HG03097 (cell line): ENCODE results near the gene SMCO4.

Experiments
- ATAC-seq: cut with Tn5 transposase; IDR thresholded peaks from one replicate; pipeline ENCODE4 v1.9.1; 2021; ENCODE audit not compliant: unreplicated experiment, low FRiP score

Gene SMCO4

DNA sequence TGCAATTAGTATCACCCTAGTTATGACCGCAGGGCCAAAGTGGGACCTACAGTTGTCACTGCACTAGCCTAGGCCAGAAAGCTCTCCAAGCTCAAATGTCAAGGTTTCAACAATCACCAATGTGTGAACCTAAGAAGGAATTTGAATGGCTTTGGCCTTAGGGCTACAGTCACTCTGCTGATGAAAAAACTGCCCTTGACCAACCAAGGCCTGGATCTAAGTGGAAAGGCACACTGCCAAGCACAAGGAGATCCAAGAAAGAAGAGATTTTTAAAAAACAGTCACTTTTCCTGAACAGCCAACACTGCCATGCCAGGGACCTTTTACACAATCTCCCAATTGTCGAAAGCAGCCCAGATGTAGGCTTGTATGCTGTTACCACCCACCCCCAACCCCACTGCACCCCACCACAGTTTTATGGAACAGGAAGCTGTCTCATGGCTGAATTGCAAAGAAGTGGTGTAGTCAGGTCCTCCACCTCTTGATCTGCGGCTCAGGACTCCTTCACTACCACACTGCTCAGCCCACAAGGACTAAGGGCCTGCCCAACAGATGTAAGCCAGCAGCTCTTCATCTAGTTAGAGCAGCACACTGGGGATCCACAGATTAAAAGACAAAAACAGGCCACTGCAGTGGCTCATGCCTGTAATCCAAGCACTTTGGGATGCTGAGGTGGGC lies 32.9 kb downstream of the SMCO4 start:
- ATAC-seq = no peak

GRCh38 chr11:93507517-93507916 lies 35.7 kb downstream of the SMCO4 start:
- ATAC-seq = no peak

DNA sequence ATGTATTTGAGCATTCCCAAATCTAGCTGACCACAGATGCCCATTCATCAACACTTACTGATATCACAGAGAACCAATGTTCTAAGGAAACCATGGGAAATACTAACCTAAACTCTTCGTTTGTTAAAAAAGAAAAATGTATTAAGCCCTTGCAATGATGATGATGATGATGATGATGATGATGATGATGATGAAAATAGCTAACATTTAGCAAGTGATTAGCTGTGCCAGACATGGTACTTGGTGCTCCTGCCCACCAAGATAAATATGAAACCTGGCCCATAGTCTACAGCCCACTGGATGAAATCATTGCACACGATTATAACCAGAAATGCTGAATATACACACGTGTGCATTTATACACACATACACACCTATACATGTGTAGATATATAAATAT lies 37.5 kb downstream of the SMCO4 start:
- ATAC-seq = no peak

- ATAC-seq = no peak
Observed at GRCh38 chr11:93504110-93505095, 38.8 kb downstream of the SMCO4 start.

GRCh38 chr11:93501856-93502255 lies 41.3 kb downstream of the SMCO4 start:
- no peak for ATAC-seq

GRCh38 chr11:93500759-93501158 lies 42.4 kb downstream of the SMCO4 start:
- no peak for ATAC-seq

DNA sequence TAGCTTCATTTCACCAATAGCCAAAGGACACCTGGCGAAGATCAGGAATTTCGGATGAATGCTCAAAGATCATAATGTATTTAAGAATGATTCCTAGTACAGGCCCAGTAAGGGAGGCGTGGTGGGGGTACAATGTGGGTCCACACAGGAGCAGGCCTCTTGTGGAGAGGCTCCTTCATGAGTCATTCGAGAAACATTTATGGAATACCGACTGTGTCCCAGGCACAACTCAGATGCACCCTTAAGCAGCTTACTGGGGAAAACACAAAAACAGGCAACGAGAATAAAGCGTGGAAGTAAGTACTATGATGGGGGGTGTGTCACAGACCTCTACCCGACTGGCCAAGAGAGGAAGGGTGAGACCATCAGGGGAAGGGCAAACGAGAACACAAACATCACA lies 44.5 kb downstream of the SMCO4 start:
- ATAC-seq = no peak

DNA sequence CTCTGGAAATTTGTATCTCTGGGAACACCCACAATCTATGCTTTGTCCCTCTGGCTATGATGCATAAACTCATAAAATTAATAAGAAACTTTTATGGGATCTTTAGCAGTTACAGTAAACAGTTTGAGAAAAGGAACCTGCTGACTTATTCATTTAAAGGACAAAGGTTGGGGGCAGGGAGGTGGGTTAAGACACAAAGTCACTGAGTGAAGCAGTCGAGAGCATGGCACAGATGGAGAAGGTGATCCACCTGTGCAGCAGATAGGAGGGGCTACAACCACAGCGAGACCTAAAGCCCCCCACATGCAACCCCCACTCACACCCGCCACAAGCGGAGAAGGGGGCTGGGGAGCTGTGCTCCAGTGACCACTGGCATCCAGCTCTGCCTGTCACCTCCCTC lies 45.0 kb downstream of the SMCO4 start:
- no peak for ATAC-seq

DNA sequence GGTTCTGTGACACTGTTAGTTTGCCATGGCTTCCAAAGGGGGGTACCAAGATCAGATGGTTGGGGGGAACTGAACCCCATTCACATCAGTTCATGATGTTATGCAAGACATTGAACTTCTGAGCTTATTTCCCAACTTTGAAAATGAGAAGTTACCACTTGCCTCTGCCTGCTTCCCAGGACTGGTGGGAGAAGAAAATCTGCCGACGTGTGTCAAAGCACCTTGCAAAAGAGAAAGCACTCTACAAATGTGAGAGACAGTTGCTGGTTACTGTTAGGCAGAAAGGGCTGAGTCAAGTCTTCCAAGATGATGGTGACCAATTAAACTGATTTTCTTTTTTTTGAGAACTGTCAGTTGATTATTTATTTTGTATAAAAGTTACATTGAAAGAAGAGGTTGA lies 45.6 kb downstream of the SMCO4 start:
- ATAC-seq = no peak

GRCh38 chr11:93494357-93494756 lies 48.8 kb downstream of the SMCO4 start:
- ATAC-seq = no peak

- no peak for ATAC-seq
Observed at GRCh38 chr11:93493252-93493897, 49.8 kb downstream of the SMCO4 start.

DNA sequence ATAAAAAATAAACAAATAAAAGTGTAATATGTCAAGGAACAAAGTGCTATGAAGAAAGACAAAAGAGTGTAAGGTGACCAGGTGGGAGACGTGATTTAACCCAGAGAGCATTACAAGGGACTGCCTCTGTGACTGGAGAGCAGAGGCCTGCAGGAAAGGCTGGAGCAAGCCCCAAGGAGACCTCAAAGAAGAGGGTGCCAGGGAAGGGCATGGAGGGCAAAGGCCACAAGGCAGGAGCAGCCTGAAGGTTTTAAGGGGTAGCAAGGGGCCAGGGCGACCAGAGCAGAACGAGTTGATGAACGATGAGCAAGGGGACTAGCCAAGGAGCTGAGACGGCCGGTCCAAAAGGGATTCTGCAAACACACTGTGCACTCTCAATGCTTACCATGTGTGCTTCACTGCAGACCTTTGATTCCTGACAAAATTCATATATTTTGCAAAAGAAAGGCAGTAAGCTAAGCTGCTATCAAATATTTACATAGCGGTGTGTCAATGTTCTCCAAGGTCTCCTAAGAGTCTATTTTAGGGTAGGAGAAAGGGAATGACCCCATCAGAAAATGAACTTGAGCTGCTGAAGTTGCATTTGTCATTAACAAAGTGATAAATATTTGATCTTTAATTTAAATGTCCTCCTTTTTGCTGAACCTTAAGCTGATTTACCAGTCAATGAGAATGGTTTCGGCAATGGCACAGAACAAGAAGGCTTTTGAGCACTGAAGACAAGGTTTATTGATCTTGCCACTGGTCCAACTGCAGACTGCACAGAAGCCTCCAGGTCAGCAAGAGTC lies 50.5 kb downstream of the SMCO4 start:
- no peak for ATAC-seq

DNA sequence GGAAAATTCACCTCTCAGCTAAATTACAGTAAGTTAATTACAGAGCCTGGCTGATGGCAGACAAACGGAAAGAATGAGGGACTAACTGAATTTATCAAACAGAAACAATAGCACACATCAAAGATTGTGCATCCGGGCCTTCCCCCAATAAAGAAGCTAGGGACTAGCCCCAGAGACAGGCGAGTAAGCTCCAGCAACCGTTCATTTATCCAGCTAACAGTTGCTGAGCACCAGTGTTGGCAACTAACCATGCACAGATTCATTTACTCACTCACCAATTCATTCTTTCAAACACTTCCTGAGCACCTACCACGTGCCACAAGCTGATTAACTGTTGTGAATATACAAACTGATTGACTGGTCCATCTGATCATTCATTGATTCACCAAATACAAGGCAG lies 51.2 kb downstream of the SMCO4 start:
- ATAC-seq = no peak

- no peak for ATAC-seq
Observed at GRCh38 chr11:93490996-93491618, 52.1 kb downstream of the SMCO4 start.

DNA sequence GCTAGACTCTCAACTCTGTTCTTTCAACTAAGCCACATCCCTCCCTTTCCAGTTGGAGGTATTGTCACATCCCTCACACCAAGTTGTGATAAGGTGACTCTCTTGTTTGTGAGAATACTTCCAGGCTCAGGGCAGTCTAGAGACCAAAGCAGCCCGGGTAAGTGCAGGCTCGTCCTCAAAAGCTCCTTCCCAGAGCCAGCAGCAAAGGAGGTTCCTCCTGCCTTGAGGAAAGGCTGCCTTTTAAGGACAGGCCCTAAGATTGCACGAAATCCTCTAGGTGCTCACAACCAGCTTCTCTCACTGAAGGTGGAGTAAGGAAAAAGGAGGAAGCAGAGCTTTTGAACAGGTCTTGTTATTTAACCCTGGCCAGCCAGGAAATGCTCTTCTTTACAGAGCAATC lies 53.4 kb downstream of the SMCO4 start:
- ATAC-seq = no peak

DNA sequence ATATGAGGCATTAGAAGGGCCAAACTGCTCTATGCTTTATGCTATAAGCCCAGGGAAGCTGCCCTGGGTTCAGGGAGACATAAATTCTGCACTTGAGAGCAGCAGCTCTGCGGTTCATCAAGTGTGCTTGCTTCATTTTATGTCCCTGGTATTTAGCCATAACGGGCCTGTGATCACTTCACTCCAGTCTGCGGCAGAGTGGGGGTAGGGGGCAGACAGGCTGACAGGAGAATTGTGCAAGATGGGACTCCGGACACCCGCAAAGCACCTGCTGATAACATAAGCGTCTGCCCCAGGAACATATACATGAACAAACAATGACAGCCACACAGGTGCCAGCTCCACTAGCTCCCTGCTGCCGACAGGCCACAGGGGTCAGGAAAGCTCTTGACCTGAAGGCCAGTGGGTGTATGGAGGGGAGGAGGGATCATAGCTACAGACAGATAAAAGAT lies 56.1 kb downstream of the SMCO4 start:
- ATAC-seq = no peak

GRCh38 chr11:93485983-93486382 lies 57.2 kb downstream of the SMCO4 start:
- no peak for ATAC-seq

DNA sequence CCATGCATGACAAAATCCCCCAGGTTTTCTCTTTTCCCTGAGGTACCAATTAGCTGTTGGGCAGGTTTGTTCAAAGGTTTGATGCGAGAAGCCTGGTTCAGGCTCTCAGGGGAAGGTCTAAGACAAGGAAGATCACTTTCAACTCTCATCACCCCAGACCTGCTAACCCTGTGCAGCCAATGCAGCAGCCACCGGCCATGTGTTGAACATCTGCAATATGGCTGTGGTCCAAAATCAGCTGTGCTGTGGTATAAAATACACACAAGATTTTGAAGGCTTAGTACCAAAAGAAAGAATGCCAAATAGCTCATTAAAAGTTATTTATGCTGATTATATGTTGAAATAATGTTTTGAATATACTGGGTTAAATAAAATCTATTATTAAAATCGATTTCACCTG lies 58.5 kb downstream of the SMCO4 start:
- no peak for ATAC-seq

DNA sequence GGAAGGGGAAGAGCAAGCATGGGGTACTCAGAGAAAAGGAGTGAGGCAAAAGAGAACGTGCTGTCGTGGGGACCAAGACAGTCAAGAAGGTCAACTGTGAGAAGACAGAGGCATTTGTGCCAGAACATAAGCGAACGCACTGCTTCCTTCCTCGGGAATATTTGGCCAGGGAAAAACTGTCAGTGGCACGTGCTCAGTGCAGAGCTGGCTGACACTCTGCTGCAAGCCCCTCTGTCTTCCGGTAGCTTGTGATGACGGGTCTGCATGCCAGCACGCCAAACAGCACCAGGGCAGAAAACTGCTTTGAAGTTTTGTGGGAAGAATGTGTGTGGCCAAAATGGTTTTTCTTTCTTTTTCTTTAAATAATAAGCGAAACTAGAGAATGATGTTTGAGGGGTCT lies 60.6 kb downstream of the SMCO4 start:
- no peak for ATAC-seq

DNA sequence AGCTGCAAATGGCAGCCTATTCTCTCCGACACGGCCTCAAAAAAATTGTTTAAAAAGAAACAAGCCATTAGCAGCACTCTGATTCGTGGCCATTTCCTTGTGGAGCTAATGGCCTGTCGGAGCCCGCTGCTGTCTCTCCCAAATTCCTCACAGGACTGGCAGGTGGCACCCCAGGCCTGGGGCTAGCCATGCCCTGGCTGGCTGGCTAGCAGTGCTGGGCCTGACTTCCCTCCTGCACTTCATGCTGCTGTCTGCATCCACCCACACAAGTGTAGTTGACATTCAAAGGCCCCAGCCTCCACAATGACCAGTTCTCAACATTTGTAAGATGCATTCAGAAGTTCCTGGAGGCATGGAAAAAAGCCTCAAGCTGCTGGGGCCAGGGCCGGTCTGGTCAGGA lies 61.5 kb downstream of the SMCO4 start:
- ATAC-seq = no peak
